Metanephros (tissue), 2 donors: Measurements from ENCODE around the gene TAF13. TPM values are rescaled to one million over a fixed set of nuclear protein-coding genes. Genes with fewer than 3 reads are reported as not detected.

Source experiments
- small RNA-seq: library from RNA; depleted of rRNA; stranded (forward); fragments of <200 nt; gene quantifications from one replicate; pipeline ENCODE3, GENCODE V24; 2014; ENCODE audit warnings: low replicate concordance
- total RNA-seq: library from RNA; depleted of rRNA; stranded (reverse); fragments of >200 nt; gene quantifications from one replicate; pipeline ENCODE4 v1.2.3, GENCODE V29; 2014

The TAF13 gene, protein sequence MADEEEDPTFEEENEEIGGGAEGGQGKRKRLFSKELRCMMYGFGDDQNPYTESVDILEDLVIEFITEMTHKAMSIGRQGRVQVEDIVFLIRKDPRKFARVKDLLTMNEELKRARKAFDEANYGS
- 23.8 TPM for total RNA-seq

DNA sequence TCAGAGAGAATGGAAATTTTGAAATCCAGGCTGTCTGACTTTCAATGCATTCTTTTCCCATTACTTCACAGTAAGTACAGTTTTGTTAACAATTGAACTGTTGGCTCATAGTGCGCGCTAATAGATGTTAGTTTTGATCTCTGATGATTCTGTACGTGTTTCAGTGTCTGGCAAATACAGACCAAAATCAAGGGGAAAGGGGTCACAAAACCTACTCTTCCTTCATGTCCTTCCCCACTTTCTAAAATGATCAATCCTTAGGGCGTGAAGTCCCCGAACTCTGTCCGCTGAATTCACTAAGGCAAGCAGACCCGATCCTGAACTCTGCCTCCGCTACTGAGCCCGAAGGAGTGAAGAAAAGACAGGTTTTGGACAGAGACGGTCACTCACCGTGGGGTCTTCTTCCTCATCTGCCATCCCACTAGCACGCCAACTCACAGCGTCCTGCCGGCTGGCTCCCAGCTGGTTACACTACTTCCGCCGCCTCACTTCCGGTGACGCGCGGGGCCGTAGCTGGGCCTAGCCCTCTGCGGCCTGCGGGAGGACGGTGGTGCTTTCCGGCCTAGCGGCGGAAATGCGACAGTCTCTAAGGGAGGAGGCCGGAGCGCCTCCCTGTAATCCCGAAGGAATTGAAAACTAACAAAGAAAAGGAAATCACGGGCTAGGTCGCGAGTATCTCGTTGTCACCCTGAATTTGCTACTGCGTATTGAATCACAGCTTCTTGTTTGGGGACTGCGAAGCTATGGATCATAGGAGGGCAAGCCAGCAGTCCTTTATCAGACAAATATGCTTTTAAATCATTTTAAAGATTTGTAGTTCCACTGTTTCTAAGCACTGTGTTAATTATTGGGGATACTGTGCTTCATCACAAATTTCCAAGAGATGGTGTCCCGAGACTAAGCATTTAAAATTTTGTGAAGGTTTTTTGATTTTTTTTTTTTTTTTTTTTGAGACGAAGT is at the start of gene TAF13:
Gene TAF13 (minus strand): TSS at position 473 of the 960 bp plus-strand sequence. CDS start 56 bp downstream, at position 417.

DNA sequence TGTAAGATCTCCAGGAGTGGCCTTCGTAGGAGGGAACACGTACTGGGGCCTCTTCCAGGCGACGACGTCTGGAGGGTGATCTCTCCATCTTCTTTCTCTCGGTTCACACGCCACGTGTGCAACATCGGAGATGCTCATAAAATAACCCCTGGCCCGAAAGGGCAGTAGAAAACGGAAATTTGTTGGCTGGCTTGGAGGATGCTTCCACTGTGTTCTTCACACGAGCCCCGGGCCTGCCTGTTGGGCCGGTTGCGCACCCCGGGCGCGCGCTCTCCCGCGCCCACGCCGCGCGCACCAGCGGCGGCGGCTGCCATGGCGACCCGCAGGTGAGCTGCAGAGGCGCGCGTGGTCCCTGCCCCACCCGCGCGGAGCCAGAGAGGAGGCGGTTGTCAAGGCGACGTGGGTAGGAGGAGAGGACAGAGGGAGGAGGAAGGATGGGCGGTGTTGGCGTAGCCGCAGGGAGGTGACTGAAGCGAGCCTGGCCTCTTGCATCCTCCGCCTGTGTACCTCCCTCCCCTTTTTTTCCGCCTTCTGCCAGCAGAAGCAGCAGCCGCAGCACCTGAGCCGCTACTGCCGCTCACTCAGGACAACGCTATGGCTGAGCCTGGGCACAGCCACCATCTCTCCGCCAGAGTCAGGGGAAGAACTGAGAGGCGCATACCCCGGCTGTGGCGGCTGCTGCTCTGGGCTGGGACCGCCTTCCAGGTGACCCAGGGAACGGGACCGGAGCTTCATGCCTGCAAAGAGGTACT is 38.0 kb upstream of the TAF13 start, which contains the start of gene ELAPOR1:
Gene ELAPOR1 (plus strand): TSS at position 526 of the 752 bp plus-strand sequence. CDS start 69 bp downstream, at position 595.

DNA sequence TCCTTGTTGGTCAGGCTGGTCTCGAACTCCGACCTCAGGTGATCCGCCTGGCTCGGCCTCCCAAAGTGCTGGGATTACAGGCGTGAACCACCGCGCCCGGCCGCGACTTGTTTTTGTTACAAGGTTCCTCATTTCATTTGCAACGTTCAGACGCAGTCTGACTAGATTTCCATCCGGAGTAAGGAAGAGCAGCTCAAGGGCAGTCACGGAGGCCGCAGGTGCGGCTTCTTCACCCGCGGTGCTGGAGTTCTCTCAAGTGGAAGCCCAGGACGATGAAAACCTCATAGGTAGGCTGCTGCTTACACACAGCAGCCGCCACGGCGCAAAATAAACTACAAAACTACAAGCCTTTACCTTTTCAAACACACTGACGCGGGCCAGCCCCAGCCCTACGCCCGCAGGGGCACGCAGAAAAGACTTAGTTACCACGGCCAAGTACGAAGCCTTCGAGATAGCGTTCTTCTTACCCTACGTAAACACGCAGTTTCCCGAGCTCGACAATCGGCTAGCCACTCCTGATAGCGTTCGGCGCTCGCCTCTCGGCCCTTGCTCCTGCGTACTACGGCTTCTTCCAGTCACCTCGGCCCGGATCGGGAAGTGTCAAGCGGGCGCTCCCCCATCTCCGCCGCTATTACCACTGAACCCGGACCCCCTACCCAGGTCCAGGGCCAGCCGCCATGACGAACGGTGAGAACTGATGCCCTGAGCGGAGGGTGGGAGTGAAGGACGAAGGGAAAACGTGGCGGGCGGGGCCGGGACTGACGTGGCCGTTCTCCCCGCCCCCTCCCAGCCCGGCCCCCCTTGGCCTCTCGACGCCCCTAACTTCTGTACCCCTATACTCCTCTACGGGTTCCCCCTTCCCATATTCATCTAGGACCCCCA is 14.6 kb upstream of the TAF13 start, which contains the start of gene TMEM167B:
Gene TMEM167B (plus strand): TSS at position 569 of the 882 bp plus-strand sequence. CDS start 109 bp downstream, at position 678.

DNA sequence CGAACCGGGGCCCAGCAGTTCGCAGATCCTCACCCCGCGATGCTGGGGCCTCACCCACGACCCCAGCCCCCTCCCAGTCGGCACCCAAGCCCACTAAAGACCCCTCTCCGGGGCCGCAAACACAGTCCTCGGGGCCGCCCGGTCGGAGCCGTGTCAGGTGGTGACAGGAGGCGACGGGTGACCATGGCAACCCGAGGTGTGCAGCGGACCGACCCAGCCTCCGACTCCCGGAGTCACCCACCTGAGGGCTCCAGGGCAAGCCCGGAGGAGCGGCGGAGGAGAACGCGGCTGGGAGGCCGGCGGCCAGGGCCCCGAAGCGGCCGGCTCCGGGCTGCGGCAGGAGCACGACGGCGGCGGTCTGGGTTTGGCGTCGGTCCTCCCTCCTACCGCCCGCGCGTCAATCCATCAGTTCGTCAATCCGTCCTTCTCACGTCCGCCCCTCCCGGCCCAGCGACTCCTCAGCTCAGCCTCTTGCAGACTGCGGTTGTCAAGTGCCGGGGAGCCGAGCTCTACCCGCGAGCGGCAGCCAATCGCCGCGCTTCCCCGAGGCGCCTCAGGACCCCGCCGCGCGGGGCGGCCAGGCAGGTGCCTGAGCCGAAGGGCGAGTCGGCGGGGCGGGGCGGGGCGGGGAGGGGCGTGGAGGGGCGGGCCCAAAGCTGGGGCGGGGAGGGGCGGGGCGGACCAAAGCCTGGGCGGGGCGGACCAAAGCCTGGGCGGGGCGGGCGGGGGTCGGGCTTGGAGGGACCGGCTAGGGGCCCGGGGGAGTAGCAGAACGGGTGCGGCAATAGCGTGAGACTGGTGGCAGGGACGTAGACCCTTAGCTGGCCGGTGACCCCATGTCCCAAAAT is 34.0 kb downstream of the TAF13 start, which contains the start of gene WDR47:
Gene WDR47 (minus strand): TSS at position 482 of the 848 bp plus-strand sequence. CDS start 18,590 bp downstream, outside the sequence.

Small RNA genes lying within 50 kb of the gene (small RNA-seq; reads per million reads assigned to genes)
- gene AL356488.2 = not detected
- not detected for gene BX679664.1

Other genes starting within 250 kb of the TAF13 start
- gene AKNAD1, start 218.9 kb downstream of the TAF13 start, total RNA-seq = not detected
- 15.7 TPM for gene GPSM2, start 199.0 kb downstream of the TAF13 start, total RNA-seq
- gene CLCC1, start 112.5 kb downstream of the TAF13 start, total RNA-seq = 22.0 TPM
- 22.0 TPM for gene WDR47, start 33.9 kb downstream of the TAF13 start, total RNA-seq
- gene TMEM167B, start 14.8 kb upstream of the TAF13 start, total RNA-seq = 25.9 TPM
- 2.1 TPM for gene ELAPOR1, start 38.1 kb upstream of the TAF13 start, total RNA-seq
- gene SARS1, start 137.9 kb upstream of the TAF13 start, total RNA-seq = 84.2 TPM
- 31.0 TPM for gene CELSR2, start 173.5 kb upstream of the TAF13 start, total RNA-seq
- 8.1 TPM for gene PSRC1, start 207.1 kb upstream of the TAF13 start, total RNA-seq
- gene MYBPHL, start 231.0 kb upstream of the TAF13 start, total RNA-seq = not detected